ENCODE data around the gene UVRAG.
A peak's percentile ranks its signal among the peaks of the same experiment; 100 is the strongest.

UVRAG gene

GRCh38 chr11:75884321-75884720 is 69.3 kb downstream of the UVRAG start:
- no peak for DNase-seq

GRCh38 chr11:75888416-75888815 is 73.4 kb downstream of the UVRAG start:
- DNase-seq, result no peak

- DNase-seq, result no peak
Observed at GRCh38 chr11:75891947-75892739, 77.1 kb downstream of the UVRAG start.

- no peak for DNase-seq
Observed at GRCh38 chr11:75893251-75893650, 78.2 kb downstream of the UVRAG start.

- DNase-seq, result no peak
Observed at GRCh38 chr11:75894036-75894585, 79.1 kb downstream of the UVRAG start.

- peak; percentile 70 for DNase-seq
Observed at GRCh38 chr11:75896843-75897419, 81.9 kb downstream of the UVRAG start.

- DNase-seq, result no peak
Observed at GRCh38 chr11:75898871-75899270, 83.9 kb downstream of the UVRAG start.

GRCh38 chr11:75899806-75900205 is 84.8 kb downstream of the UVRAG start:
- no peak for DNase-seq

- no peak for DNase-seq
Observed at GRCh38 chr11:75900848-75901247, 85.8 kb downstream of the UVRAG start.

GRCh38 chr11:75902631-75903030 is 87.6 kb downstream of the UVRAG start:
- no peak for DNase-seq

- no peak for DNase-seq
Observed at GRCh38 chr11:75903276-75903675, 88.3 kb downstream of the UVRAG start.

- DNase-seq, result no peak
Observed at GRCh38 chr11:75905434-75905833, 90.4 kb downstream of the UVRAG start.

GRCh38 chr11:75907906-75908527 is 93.0 kb downstream of the UVRAG start:
- DNase-seq, result no peak

GRCh38 chr11:75910426-75911145 is 95.6 kb downstream of the UVRAG start:
- no peak for DNase-seq

GRCh38 chr11:75911459-75911858 is 96.4 kb downstream of the UVRAG start:
- DNase-seq, result no peak

GRCh38 chr11:75913984-75914383 is 99.0 kb downstream of the UVRAG start:
- no peak for DNase-seq

GRCh38 chr11:75916882-75917281 is 101.9 kb downstream of the UVRAG start:
- DNase-seq, result no peak

- no peak for DNase-seq
Observed at GRCh38 chr11:75918331-75918730, 103.3 kb downstream of the UVRAG start.

GRCh38 chr11:75919525-75919924 is 104.5 kb downstream of the UVRAG start:
- no peak for DNase-seq

- DNase-seq, result no peak
Observed at GRCh38 chr11:75920848-75921247, 105.8 kb downstream of the UVRAG start.

- DNase-seq, result no peak
Observed at GRCh38 chr11:75921808-75922207, 106.8 kb downstream of the UVRAG start.

GRCh38 chr11:75924966-75925784 is 110.2 kb downstream of the UVRAG start:
- DNase-seq, result no peak
